ENCODE measurements around the gene SP3.

- TF ChIP-seq, protein P1, sequence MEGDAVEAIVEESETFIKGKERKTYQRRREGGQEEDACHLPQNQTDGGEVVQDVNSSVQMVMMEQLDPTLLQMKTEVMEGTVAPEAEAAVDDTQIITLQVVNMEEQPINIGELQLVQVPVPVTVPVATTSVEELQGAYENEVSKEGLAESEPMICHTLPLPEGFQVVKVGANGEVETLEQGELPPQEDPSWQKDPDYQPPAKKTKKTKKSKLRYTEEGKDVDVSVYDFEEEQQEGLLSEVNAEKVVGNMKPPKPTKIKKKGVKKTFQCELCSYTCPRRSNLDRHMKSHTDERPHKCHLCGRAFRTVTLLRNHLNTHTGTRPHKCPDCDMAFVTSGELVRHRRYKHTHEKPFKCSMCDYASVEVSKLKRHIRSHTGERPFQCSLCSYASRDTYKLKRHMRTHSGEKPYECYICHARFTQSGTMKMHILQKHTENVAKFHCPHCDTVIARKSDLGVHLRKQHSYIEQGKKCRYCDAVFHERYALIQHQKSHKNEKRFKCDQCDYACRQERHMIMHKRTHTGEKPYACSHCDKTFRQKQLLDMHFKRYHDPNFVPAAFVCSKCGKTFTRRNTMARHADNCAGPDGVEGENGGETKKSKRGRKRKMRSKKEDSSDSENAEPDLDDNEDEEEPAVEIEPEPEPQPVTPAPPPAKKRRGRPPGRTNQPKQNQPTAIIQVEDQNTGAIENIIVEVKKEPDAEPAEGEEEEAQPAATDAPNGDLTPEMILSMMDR (IDR thresholded peaks at IDR 0.05) = no peak
- TF ChIP-seq HOXB5 (CRISPR knock-in tag; IDR thresholded peaks at IDR 0.05) (no peak), USF2 (IDR thresholded peaks at IDR 0.05) (no peak), RARB (CRISPR knock-in tag; IDR thresholded peaks at IDR 0.05) (no peak), EP300 (IDR thresholded peaks at IDR 0.05) (no peak), CHD2 (IDR thresholded peaks at IDR 0.05; ENCODE audit: low read length, partially characterized antibody) (no peak)
Observed at GRCh38 chr2:173972165-173972564, 7.0 kb upstream of the SP3 start.
